Left colon (tissue), 2 donors: ENCODE data around the gene RTKN2. TPM values are rescaled to one million over a fixed set of nuclear protein-coding genes. Genes with fewer than 3 reads are reported as not detected.
"Not testable (repeated sequence)": the region's sequence is repeated elsewhere in the genome, so short reads cannot be mapped to it uniquely, and the experiment has no call there.

ENCODE experiments used
- ATAC-seq: fragments of 200-7000 bp; cut with Tn5 transposase; one replicate; pipeline ENCODE4 v1.9.1; 2020; ENCODE audit warnings: mild to moderate bottlenecking, moderate library complexity
- DNase-seq, 2 donors: peaks; one replicate each; pipeline ENCODE4 v3.0.0-alpha.2; 2020
- intact Hi-C, 2 donors: fragments of 100-400 bp; cut with DNase I in 1 of 2; cut with micrococcal nuclease in 1 of 2; formaldehyde crosslinking; loops; one replicate each; pipeline versions ENCODE4 v1.11.2 to v1.14.0; 2022; cut with DNase I, micrococcal nuclease
- long read RNA-seq: library from polyadenylated mRNA; unstranded; transcript quantifications from one replicate; pipeline ENCODE4 v2.0.0, GENCODE V29; 2021
- total RNA-seq, 2 donors: library from RNA; stranded (reverse); fragmentation: NEBNext Ultra II Directional; extraction: Animal tissue kit (Norgen Biotek cat#: 25700); gene quantifications; one replicate each; pipeline ENCODE4 v1.2.1, GENCODE V29; 2021
- donor health status: DM: no; HTN: no; CAD: no.
- donor health status: DM: yes; HTN: yes; CAD: no.

Gene RTKN2, protein sequence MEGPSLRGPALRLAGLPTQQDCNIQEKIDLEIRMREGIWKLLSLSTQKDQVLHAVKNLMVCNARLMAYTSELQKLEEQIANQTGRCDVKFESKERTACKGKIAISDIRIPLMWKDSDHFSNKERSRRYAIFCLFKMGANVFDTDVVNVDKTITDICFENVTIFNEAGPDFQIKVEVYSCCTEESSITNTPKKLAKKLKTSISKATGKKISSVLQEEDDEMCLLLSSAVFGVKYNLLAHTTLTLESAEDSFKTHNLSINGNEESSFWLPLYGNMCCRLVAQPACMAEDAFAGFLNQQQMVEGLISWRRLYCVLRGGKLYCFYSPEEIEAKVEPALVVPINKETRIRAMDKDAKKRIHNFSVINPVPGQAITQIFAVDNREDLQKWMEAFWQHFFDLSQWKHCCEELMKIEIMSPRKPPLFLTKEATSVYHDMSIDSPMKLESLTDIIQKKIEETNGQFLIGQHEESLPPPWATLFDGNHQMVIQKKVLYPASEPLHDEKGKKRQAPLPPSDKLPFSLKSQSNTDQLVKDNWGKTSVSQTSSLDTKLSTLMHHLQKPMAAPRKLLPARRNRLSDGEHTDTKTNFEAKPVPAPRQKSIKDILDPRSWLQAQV
- total RNA-seq: 1 to 10 TPM; 1.1 to 2.5 TPM
- long read RNA-seq, partial matches to known transcripts: 0 of 1 reads
- long read RNA-seq, other reads (novel, unspliced or antisense): 1 of 1 reads

DNA sequence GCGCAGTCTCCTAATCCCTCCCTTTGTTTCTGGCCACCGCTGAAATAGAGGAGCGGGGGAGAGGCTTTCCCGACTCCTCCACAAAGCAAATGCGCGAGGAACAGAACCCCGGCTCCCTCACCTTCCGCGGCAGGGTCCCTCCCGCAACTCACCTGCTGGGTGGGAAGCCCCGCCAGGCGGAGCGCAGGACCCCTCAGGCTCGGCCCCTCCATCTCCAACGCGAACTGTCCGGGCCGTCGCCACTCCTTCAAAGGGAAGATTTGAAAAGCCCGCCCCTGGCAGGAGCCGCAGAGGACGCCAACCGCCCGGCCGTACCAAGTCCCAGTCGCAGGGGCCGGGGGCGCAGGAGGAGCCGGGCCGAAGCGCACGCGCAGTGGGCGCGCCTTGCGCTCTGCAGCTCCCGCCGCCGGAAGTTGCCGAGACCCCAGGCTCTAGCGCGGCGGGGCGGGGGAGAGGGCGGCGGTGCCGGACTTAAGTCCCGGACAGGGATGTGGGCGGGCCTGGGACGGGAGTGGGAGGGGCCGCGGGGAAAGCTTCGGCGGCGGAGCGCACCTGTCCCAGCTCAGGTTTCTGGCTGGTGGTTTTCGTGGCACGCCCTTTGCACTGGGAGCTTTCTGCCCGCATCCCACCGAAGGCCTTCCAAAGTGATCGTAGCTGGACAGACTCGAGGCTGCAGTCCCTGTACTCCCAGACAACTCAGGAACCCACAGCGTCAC lies at the start of gene RTKN2:
TSS of gene RTKN2 (minus strand) at position 446 of the 716 bp plus-strand sequence. CDS start at position 212, 234 bp downstream.
- ATAC-seq (peak; percentile 98), DNase-seq (peak; percentile 82 to 91)
- intact Hi-C loops: no loop called here

GRCh38 chr10:62317257-62317656 lies 48.6 kb upstream of the RTKN2 start:
- no peak for DNase-seq
- no peak for ATAC-seq
- intact Hi-C loops: no loop called here

DNA sequence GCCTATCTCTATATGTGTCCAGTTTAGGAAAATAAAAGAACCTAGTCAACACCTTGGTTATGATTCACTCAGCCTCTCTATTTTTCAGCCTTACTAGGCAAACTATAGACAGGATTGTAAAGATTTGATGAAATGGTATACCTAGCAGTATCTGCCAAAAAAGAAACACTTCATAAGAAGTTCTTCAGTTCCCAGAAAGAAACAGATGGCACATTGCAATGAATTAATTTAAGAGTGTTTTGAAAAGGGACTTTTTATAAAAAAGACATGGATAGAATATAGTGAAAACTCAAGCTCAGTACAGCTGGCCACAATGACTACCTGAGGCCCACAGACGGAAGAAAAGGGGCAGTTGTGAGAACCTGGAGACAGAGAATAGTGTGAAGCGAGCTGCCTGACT lies 40.6 kb upstream of the RTKN2 start:
- intact Hi-C loops: no loop called here
- DNase-seq (no peak), ATAC-seq (no peak)

- ATAC-seq (no peak), DNase-seq (no peak)
- intact Hi-C loops: no loop called here
Measured at GRCh38 chr10:62308101-62308500, 39.5 kb upstream of the RTKN2 start.

GRCh38 chr10:62307635-62308034 lies 39.0 kb upstream of the RTKN2 start:
- ATAC-seq (no peak), DNase-seq (no peak)
- intact Hi-C loops: no loop called here

DNA sequence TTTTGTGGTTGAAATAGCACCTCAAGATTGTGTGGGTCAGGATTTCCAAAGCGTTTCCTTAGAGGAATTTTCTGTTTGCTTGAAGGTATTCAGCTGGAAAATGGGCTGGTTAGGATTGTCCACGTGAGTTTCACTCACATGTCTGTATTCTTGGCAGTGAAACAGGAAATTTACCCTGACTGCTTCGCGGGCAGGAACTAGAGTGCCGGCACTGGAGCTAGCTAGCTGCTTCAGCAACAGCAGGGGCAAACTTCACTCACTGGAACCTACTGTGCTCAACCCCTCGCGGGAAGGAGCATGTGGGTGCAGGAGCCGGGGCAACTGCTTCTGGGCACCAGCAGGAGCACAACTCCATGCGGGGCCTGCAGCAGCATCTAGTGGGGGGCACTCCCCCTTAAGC lies 38.0 kb upstream of the RTKN2 start:
- ATAC-seq (no peak), DNase-seq (no peak)
- intact Hi-C loops: no loop called here

GRCh38 chr10:62305813-62306212 lies 37.2 kb upstream of the RTKN2 start:
- DNase-seq (no peak), ATAC-seq (no peak)
- intact Hi-C loops: no loop called here

DNA sequence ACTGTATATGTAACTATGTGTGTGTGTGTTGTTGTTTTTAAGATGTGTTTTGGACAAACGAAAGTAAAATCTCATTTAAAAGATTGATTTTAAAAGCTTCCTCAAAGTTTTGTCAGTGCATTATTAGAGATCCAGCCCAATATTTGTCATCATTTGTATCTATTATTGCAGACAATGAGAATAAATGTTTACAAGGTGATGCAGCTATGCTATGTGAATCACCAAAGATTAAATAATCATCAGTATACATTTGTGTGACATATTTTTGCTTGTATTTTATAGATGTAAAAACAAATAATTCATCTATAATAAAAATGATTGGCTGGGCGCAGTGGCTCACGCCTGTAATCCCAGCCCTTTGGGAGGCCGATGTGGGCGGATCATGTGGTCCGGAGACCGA lies 35.3 kb upstream of the RTKN2 start:
- intact Hi-C loops: no loop called here
- ATAC-seq: no peak
- DNase-seq: no peak

- intact Hi-C loops: no loop called here
- no peak for DNase-seq
- ATAC-seq: no peak
Measured at GRCh38 chr10:62302760-62303159, 34.1 kb upstream of the RTKN2 start.

DNA sequence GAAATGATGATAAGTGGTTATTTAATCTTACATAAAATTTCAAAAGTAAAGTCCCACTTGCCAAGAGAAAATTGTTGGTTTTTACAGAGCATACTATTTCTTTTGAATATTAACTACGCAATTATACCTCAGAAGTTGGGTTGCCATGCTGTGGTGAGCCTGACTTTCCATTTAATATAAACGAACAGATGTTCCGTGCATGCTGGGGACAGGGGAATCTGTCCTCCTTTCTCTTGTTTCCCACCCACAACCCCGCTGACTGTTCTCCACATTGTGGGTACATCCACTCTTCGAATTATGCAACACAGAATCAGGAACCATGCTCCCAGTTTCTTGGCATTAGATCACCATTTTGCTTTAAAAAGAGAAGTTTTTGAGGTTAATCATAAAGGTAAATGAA lies 29.2 kb upstream of the RTKN2 start:
- intact Hi-C loops: no loop called here
- no peak for ATAC-seq
- DNase-seq: no peak

- intact Hi-C loops: no loop called here
- no peak for DNase-seq
- ATAC-seq: no peak
Measured at GRCh38 chr10:62284221-62284620, 15.6 kb upstream of the RTKN2 start.

GRCh38 chr10:62281348-62281747 lies 12.7 kb upstream of the RTKN2 start:
- DNase-seq, intact Hi-C loops, ATAC-seq: not testable (repeated sequence)

DNA sequence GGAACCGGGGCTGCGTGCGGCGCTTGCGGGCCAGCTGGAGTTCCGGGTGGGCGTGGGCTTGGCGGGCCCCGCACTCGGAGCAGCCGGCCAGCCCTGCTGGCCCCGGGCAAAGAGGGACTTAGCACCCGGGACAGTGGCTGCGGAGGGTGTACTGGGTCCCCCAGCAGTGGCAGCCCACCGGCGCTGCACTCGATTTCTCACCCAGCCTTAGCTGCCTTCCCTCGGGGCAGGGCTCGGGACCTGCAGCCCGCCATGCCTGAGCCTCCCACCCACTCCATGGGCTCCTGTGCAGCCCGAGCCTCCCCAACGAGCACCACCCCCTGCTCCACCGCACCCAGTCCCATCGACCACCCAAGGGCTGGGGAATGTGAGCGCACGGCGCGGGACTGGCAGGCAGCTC lies 11.7 kb upstream of the RTKN2 start:
- intact Hi-C loops, DNase-seq, ATAC-seq: not testable (repeated sequence)

- intact Hi-C loops: no loop called here
Measured at GRCh38 chr10:62278441-62278910, 9.8 kb upstream of the RTKN2 start.

DNA sequence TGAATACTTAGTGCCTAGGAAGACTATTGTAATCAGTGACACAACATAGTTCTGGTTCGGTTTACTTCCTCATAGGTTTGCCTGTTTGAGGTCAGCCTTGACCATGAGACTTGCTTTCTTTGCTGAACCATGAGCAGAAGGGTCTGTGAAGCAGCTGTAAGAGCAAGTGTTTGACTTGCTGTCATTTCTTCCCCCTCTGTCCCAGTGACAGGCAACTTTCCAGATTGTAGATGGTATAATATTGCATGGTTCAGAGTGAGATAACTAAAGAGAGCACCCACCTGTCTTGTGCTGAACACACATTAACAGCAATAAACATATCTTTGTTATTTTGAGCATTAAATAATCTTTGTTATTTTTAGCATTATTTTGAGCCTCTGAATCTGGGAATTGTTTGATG lies 9.3 kb upstream of the RTKN2 start:
- ATAC-seq: no peak
- DNase-seq: no peak
- intact Hi-C loops: no loop called here

More at GRCh38 chr10:62278441-62278910, 9.8 kb upstream of the RTKN2 start:
- ATAC-seq (no peak), DNase-seq (no peak)

DNA sequence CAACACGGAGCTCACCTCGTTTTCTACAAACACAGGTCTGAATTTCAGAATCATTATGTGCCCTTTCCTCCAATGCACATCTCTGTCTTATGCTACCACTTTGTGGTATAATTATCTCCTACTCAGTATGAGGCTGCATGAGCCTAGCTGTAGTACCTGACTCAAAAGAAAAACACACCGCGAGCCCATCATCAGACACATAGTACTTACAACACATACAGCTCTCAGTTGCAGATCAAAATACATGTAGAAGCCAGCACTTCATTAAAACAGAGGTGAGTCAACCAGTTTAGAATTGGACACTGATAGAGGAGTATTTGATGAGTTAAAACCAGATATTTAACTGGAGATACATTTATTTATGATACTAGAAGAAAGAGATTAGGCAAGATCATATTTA lies 1.4 kb upstream of the RTKN2 start:
- DNase-seq (no peak), ATAC-seq (no peak)
- intact Hi-C loops: no loop called here

DNA sequence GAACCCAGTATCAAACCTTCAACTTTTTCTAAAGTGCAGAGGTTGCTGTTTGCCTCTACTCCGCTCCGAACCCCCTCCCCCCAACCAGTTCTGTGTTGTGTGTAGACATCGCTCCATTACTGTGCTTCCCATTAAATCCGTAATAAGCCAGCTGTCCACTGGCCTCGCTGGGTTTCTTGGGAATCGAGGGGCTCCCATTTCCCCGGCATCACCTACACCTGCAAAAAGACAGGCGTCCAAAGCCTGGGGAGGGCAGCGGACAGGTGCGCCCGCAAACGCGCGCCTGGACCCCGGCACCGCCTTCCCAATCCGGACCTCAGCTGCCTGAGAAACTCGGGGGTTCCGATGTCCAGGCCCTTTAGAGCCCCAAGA lies 631 bp downstream of the RTKN2 start:
- peak in 1 of 2 donors; percentile 9 for DNase-seq
- ATAC-seq: peak; percentile 1
- intact Hi-C loops: no loop called here

GRCh38 chr10:62266611-62267010 lies 2.0 kb downstream of the RTKN2 start:
- intact Hi-C loops: no loop called here
- ATAC-seq (no peak), DNase-seq (no peak)

DNA sequence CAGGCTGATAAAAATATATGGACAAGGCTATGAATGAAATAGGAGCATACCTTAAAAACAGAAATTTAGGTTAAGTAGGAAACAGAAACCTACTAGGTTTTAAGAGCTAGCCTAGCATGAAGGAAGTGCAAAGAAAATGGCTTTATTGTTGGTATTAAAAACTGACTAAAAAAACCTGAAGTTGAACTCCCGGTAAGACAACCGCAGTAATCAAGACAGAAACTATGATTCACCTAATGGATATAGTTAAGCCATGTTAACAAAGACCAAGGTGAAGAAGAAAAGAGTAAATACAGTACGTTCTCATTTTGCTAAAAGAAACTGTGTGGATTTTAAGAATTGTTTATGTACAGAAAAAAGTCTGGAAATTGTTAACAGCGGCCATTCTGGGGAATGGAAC lies 2.5 kb downstream of the RTKN2 start:
- no peak for DNase-seq
- no peak for ATAC-seq
- intact Hi-C loops: no loop called here
